Esophagus squamous epithelium (tissue), 5 donors: Measurements from ENCODE around the gene PSMG3. TPM values are rescaled to one million over a fixed set of nuclear protein-coding genes. Genes with fewer than 3 reads are reported as not detected.
A peak's percentile ranks its signal among the peaks of the same experiment; 100 is the strongest.

Source experiments
- DNase-seq: peaks from one replicate; lab custom pipeline; 2025; lab: John Stamatoyannopoulos, UW
- H3K27ac ChIP-seq, 4 donors: fragments of 200-600 bp; sonication (generic); one replicate each; pipeline ENCODE4 v1.5.1; 2016 to 2019; ENCODE audit warnings: mild to moderate bottlenecking in 1 of 4
- H3K27me3 ChIP-seq, 4 donors: fragments of 200-600 bp; sonication (generic); 1 replicate in 3 of 4; 2 replicates in 1 of 4; pipeline versions ENCODE4 v1.5.1 to v1.6.0; 2017 to 2021; ENCODE audit warnings: antibody characterized with exemption in 1 of 4
- H3K36me3 ChIP-seq, 3 donors: fragments of 200-600 bp; sonication (generic); one replicate each; pipeline ENCODE4 v1.5.1; 2016 to 2019
- H3K4me1 ChIP-seq, 3 donors: fragments of 200-600 bp; sonication (generic); one replicate each; pipeline ENCODE4 v1.5.1; 2017 to 2019
- H3K4me3 ChIP-seq, 4 donors: fragments of 200-600 bp; sonication (generic); 1 replicate in 3 of 4; 2 replicates in 1 of 4; pipeline ENCODE4 v1.5.1; 2016 to 2019; ENCODE audit warnings: mild to moderate bottlenecking in 2 of 4, moderate library complexity in 1 of 4
- H3K9me3 ChIP-seq, 3 donors: fragments of 200-600 bp; sonication (generic); one replicate each; pipeline ENCODE4 v1.5.1; 2016 to 2019
- POLR2A ChIP-seq, 4 donors: fragments of 450-650 bp; IDR thresholded peaks; one replicate each; pipeline ENCODE4 v1.6.1; 2017; ENCODE audit warnings: antibody characterized with exemption in 4 of 4, mild to moderate bottlenecking in 4 of 4, moderate library complexity in 3 of 4
- WGBS, 2 donors: methylation state at CpG; one replicate each; pipeline ENCODE4 v1.1.5; 2018; 5-methylcytosine and 5-hydroxymethylcytosine counted together
- intact Hi-C: fragments of 100-400 bp; cut with DNase I; formaldehyde crosslinking; loops from one replicate; pipeline ENCODE4 v1.15.0; 2022
- total RNA-seq, 4 donors: library from RNA; depleted of rRNA; stranded (reverse); fragments of >200 nt; gene quantifications; one replicate each; pipeline ENCODE4 v1.1.0, GENCODE V29; 2016
- TF ChIP-seq, protein P1 (sequence below), 6 experiments: fragments of 450-650 bp in 4 of 6; fragments of 200-600 bp in 2 of 6; sonication (generic) in 2 of 6; IDR thresholded peaks; one replicate each; pipeline ENCODE4 v1.5.1; 2016 to 2019; ENCODE audit warnings: antibody characterized with exemption in 6 of 6, mild to moderate bottlenecking in 4 of 6, moderate library complexity in 4 of 6
- donor health status: DM: yes; HTN: yes; CAD: no.

The PSMG3 gene
- total RNA-seq, 4 donors from 2014 or later = 44.5 to 63.6 (median 47.4) TPM

DNA sequence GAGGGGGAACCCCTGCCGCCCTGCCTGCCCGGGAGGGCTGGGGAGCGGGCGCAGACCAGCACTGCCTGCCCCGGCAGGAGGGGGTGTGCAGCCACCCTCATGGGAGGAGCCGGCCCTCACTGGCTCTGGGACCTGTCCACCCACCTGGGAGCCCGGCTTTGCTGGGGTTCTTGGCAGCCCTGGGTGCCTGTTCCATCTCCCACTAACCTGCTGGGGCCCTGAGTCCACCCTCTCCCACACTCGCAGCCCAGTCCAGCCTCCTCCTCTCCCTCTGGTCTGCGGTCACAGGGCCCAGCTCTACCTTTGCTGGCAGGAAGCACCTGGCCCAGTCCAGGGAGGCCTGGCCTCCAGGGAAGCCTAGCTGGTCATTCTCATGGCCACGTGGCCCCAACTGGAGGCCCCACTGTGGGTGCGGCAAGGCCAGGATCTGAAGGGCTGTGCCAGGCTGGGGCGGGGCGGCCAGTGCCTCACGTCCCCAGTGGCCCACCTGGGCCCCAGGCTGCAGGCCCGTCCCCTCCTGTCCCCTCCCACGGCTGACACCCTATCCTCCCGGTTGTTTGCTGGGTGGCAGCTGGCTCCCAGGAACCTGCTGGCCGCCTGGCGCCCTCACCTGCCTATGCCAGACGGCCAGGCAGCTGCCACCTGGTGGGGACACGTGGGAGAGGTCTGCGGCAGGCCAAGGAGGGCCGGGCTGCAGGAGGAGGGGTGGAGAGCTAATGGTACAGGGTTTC is 13.9 kb downstream of the PSMG3 start, which contains the start of gene TMEM184A:
TMEM184A (minus strand) TSS at position 393 of the 731 bp plus-strand sequence. CDS start 721 bp downstream, outside the sequence.
- Histone ChIP-seq H3K4me3 (peak within 1 kb of the TSS in 3 of 4 donors; percentile 3 to 44 (median 12)), H3K27me3 (no peaks in the 10 kb centered on the region), H3K27ac (peak within 1 kb of the TSS; percentile 86 to 94 (median 92)), H3K4me1 (peaks cover 26 to 64% (median 38%) of the 10 kb centered on the region in 3 donors), H3K9me3 (no peaks in the 10 kb centered on the region), H3K36me3 (peaks cover 0 to 40% (median 0%) of the 10 kb centered on the region in 3 donors)
- DNase-seq = no peak
- TF ChIP-seq POLR2A (IDR thresholded peaks at IDR 0.05) = no peak
- TF ChIP-seq, protein P1, sequence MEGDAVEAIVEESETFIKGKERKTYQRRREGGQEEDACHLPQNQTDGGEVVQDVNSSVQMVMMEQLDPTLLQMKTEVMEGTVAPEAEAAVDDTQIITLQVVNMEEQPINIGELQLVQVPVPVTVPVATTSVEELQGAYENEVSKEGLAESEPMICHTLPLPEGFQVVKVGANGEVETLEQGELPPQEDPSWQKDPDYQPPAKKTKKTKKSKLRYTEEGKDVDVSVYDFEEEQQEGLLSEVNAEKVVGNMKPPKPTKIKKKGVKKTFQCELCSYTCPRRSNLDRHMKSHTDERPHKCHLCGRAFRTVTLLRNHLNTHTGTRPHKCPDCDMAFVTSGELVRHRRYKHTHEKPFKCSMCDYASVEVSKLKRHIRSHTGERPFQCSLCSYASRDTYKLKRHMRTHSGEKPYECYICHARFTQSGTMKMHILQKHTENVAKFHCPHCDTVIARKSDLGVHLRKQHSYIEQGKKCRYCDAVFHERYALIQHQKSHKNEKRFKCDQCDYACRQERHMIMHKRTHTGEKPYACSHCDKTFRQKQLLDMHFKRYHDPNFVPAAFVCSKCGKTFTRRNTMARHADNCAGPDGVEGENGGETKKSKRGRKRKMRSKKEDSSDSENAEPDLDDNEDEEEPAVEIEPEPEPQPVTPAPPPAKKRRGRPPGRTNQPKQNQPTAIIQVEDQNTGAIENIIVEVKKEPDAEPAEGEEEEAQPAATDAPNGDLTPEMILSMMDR (IDR thresholded peaks at IDR 0.05) = peak in 5 of 6 experiments; percentile 30 to 70 (median 66)
- WGBS, 2 donors = 40 to 60% methylated on average over 1 of the region's 23 CpGs
- intact Hi-C loops = no loop called here

DNA sequence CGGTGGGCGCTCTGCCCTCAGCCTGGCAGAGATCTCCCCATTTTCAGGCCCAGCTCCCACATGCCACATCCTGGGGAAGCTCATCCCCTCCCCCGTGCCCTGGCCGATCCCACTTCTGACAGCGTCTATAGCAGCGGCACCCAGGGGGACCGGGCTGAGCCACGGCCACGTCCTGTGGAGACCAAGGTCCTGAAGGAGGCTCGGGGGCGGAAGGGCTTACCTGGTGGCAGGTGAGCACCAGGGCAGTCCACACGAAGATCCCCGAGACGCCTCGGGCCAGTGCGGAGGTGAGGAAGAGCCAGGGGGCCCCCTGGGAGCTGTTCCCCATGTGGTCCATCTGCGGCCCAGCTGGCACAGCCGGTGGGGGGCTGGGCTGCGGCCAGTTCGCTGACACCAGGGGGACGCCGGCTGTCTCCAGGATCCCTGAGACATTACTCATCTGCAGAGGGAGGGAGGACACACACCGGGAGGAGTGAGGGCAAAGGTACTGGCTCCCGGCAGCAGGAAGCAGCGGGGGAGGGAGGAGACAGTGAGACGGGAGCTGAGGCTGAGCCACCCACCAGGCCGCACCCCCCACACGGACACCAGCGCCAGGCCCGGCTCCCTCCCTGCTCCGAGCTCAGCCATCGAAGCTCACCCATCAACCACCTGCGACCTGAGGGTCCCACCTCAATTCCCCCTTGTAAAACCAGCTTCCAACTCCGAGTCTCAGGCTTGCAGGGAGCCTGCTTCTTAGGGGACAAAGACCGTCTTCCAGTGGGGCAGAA is 14.6 kb downstream of the PSMG3 start:
- H3K9me3 ChIP-seq = no peaks in the 10 kb centered on the region
- 14 to 17% methylated on average over 4 to 14 of the region's 35 CpGs for WGBS, 2 donors
- peak in 1 of 4 donors; percentile 39 for TF ChIP-seq POLR2A (IDR thresholded peaks at IDR 0.05)
- TF ChIP-seq, protein P1 (IDR thresholded peaks at IDR 0.05) = no peak
- peaks cover 0 to 48% (median 0%) of the 10 kb centered on the region in 3 donors for H3K36me3 ChIP-seq
- H3K4me1 ChIP-seq = peaks cover 24 to 57% (median 32%) of the 10 kb centered on the region in 3 donors
- no peak for DNase-seq
- intact Hi-C loops = no loop called here
- H3K27me3 ChIP-seq = no peaks in the 10 kb centered on the region
- H3K27ac ChIP-seq = peak overlapping the region; percentile 86 to 94 (median 92)
- peak overlapping the region in 3 of 4 donors; percentile 3 to 44 (median 12) for H3K4me3 ChIP-seq

DNA sequence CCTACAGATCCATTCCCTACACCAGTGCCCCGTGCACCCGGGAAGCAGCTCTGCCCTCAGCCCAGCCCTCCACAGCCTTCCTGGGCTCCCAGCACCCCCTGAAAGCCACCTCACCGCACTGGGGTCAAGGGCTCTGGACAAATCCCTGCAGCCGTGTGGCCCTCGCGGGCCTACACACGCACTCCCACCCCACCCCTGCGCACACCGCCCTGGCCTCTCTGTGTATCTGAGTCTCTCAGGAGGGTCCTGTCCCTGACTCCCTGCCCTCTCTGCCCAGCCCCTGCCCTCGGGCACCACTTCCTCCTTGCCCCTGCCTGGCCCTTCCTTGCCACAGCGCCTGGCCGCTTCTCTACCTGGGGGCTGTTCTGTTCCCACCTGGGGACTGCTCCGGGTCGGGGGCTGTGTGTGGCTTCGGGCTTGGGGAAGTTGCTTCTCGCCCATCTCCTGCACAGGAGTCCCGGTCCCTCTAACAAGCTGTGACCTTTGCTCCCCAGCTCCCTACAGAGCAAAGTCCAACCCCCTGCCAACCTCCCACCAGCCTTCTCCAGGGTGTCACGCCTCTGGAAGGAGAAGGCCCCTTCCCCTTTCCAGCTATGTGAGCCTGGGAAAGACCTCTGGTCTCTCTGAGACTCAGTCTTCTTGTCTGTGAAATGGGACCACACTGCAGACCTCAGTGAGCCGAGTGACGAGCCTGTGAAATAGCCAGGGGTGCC is 15.3 kb downstream of the PSMG3 start:
- Histone ChIP-seq H3K4me1 (peaks cover 18 to 49% (median 29%) of the 10 kb centered on the region in 3 donors), H3K36me3 (peaks cover 0 to 55% (median 0%) of the 10 kb centered on the region in 3 donors), H3K4me3 (no peak overlapping the region), H3K9me3 (no peaks in the 10 kb centered on the region), H3K27ac (peak overlapping the region; percentile 86 to 94 (median 92)), H3K27me3 (no peaks in the 10 kb centered on the region)
- 83 to 84% methylated on average over 15 to 17 of the region's 20 CpGs for WGBS, 2 donors
- TF ChIP-seq POLR2A (IDR thresholded peaks at IDR 0.05) = no peak
- TF ChIP-seq, protein P1 (IDR thresholded peaks at IDR 0.05) = no peak
- intact Hi-C loops = no loop called here
- DNase-seq = no peak

DNA sequence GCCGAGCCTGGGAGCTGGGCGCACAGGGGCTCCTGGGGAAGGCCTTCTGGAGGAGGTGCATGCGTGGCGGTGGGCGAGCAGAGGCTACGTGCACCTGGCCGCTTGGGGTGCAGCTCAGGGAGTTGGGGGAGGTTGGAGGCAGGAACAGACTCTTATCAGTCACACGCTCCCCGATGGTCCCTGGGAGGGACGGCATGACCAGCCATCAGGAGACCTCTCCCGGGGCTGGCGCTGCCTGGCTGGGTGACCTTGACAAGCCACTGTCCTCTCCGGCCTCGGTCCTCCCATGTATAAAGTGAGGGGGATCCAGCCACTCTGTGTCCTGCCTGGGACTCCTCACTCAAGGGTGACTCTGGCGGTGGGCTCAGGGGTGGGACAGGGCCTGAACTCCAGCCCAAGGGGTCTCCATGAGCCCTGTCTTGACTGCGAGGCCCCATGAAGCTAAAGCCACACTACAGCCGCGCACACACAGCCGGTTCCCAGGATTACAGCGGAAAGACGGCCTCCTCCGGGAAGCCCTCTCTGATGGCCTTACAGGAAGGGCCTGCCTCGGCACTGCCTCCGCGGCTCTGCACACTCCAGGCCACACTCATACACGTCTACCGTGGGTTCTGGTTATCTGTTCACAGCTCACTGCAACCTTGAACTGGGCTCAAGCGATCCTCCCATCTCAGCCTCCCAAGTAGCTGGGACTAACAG is 16.2 kb downstream of the PSMG3 start:
- intact Hi-C loops = no loop called here
- TF ChIP-seq POLR2A (IDR thresholded peaks at IDR 0.05) = no peak
- TF ChIP-seq, protein P1 (IDR thresholded peaks at IDR 0.05) = no peak
- no peaks in the 10 kb centered on the region for H3K9me3 ChIP-seq
- H3K27ac ChIP-seq = no peak overlapping the region
- peaks cover 15 to 41% (median 23%) of the 10 kb centered on the region in 3 donors for H3K4me1 ChIP-seq
- no peak for DNase-seq
- no peaks in the 10 kb centered on the region for H3K27me3 ChIP-seq
- H3K36me3 ChIP-seq = peaks cover 0 to 63% (median 0%) of the 10 kb centered on the region in 3 donors
- no peak overlapping the region for H3K4me3 ChIP-seq
- 84 to 89% methylated on average over 11 to 14 of the region's 28 CpGs for WGBS, 2 donors
